Nephron (organoid): ENCODE measurements around the gene BAMBI.

ENCODE experiments used
- H3K27ac Mint-ChIP-seq, 3 experiments: 2 replicates each; pipeline ENCODE4 v1.8.0; 2020; ENCODE audit warnings: mixed read lengths in 3 of 3, mild to moderate bottlenecking in 2 of 3, moderate library complexity in 1 of 3
- H3K27me3 Mint-ChIP-seq: 2 replicates; pipeline ENCODE4 v1.8.0; 2021; ENCODE audit warnings: low read depth, mild to moderate bottlenecking, moderate library complexity, mixed read lengths
- H3K36me3 Mint-ChIP-seq: 2 replicates; pipeline ENCODE4 v1.8.0; 2020; ENCODE audit warnings: low read depth, mixed read lengths
- H3K4me1 Mint-ChIP-seq: 2 replicates; pipeline ENCODE4 v1.8.0; 2020; ENCODE audit warnings: mixed read lengths
- H3K4me3 Mint-ChIP-seq, 3 experiments: 2 replicates each; pipeline ENCODE4 v1.8.0; 2020; ENCODE audit warnings: mild to moderate bottlenecking in 3 of 3, mixed read lengths in 3 of 3, moderate library complexity in 2 of 3
- H3K9me3 Mint-ChIP-seq: 2 replicates; pipeline ENCODE4 v1.8.0; 2020; ENCODE audit warnings: mixed read lengths
- CTCF ChIP-seq, 3 experiments: fragments of 200-600 bp; sonication (generic); IDR thresholded peaks; one replicate each; pipeline ENCODE4 v1.5.0; 2021; ENCODE audit warnings: antibody characterized with exemption in 3 of 3; ENCODE audit not compliant: unreplicated experiment in 3 of 3

BAMBI gene

GRCh38 chr10:28691187-28691694 lies 13.9 kb downstream of the BAMBI start:
- Mint-ChIP-seq H3K36me3 (no peaks in the 10 kb centered on the region), H3K27me3 (peaks cover 4% of the 10 kb centered on the region), H3K4me3 (no peak overlapping the region), H3K4me1 (peaks cover 8% of the 10 kb centered on the region), H3K27ac (no peak overlapping the region), H3K9me3 (no peaks in the 10 kb centered on the region)
- no peak for TF ChIP-seq CTCF (IDR thresholded peaks at IDR 0.05; ENCODE audit: unreplicated experiment in 3 of 3)

- Mint-ChIP-seq H3K9me3 (no peaks in the 10 kb centered on the region), H3K4me1 (peaks cover 3% of the 10 kb centered on the region), H3K27ac (no peak overlapping the region), H3K4me3 (no peak overlapping the region), H3K27me3 (peaks cover 4% of the 10 kb centered on the region), H3K36me3 (no peaks in the 10 kb centered on the region)
- no peak for TF ChIP-seq CTCF (IDR thresholded peaks at IDR 0.05; ENCODE audit: unreplicated experiment in 3 of 3)
These were observed 14.7 kb downstream of the BAMBI start for GRCh38 chr10:28692050-28692449.

GRCh38 chr10:28694530-28694929 lies 17.2 kb downstream of the BAMBI start:
- peaks cover 14% of the 10 kb centered on the region for H3K27me3 Mint-ChIP-seq
- no peaks in the 10 kb centered on the region for H3K4me1 Mint-ChIP-seq
- H3K27ac Mint-ChIP-seq: no peak overlapping the region
- TF ChIP-seq CTCF (IDR thresholded peaks at IDR 0.05; ENCODE audit: unreplicated experiment in 3 of 3): no peak
- H3K4me3 Mint-ChIP-seq: no peak overlapping the region
- peaks cover 3% of the 10 kb centered on the region for H3K9me3 Mint-ChIP-seq
- H3K36me3 Mint-ChIP-seq: no peaks in the 10 kb centered on the region

GRCh38 chr10:28698075-28698474 lies 20.8 kb downstream of the BAMBI start:
- peaks cover 4% of the 10 kb centered on the region for H3K36me3 Mint-ChIP-seq
- H3K27ac Mint-ChIP-seq: no peak overlapping the region
- no peaks in the 10 kb centered on the region for H3K4me1 Mint-ChIP-seq
- peaks cover 21% of the 10 kb centered on the region for H3K27me3 Mint-ChIP-seq
- H3K4me3 Mint-ChIP-seq: no peak overlapping the region
- no peak for TF ChIP-seq CTCF (IDR thresholded peaks at IDR 0.05; ENCODE audit: unreplicated experiment in 3 of 3)
- H3K9me3 Mint-ChIP-seq: peaks cover 8% of the 10 kb centered on the region

GRCh38 chr10:28704464-28705161 lies 27.3 kb downstream of the BAMBI start:
- H3K9me3 Mint-ChIP-seq: peaks cover 6% of the 10 kb centered on the region
- H3K4me1 Mint-ChIP-seq: peaks cover 29% of the 10 kb centered on the region
- H3K4me3 Mint-ChIP-seq: peak overlapping the region in 1 of 3 experiments; percentile 1
- H3K27me3 Mint-ChIP-seq: peaks cover 14% of the 10 kb centered on the region
- H3K27ac Mint-ChIP-seq: peak overlapping the region; percentile 10 to 56 (median 34)
- peaks cover 4% of the 10 kb centered on the region for H3K36me3 Mint-ChIP-seq
- TF ChIP-seq CTCF (IDR thresholded peaks at IDR 0.05; ENCODE audit: unreplicated experiment in 3 of 3): no peak

GRCh38 chr10:28705472-28705871 lies 28.2 kb downstream of the BAMBI start:
- peaks cover 29% of the 10 kb centered on the region for H3K4me1 Mint-ChIP-seq
- H3K4me3 Mint-ChIP-seq: no peak overlapping the region
- H3K36me3 Mint-ChIP-seq: peaks cover 4% of the 10 kb centered on the region
- no peak overlapping the region for H3K27ac Mint-ChIP-seq
- peaks cover 6% of the 10 kb centered on the region for H3K9me3 Mint-ChIP-seq
- H3K27me3 Mint-ChIP-seq: peaks cover 14% of the 10 kb centered on the region
- no peak for TF ChIP-seq CTCF (IDR thresholded peaks at IDR 0.05; ENCODE audit: unreplicated experiment in 3 of 3)
